Epithelial cell of proximal tubule (primary cell): ENCODE data around the gene TELO2. TPM values are rescaled to one million over a fixed set of nuclear protein-coding genes. Genes with fewer than 3 reads are reported as not detected.

Source experiments
- DNase-seq: peaks from one replicate; pipeline ENCODE4 v3.0.0-alpha.2; 2011; ENCODE audit warnings: low read depth
- H3K4me3 ChIP-seq: 2 replicates; pipeline ENCODE4 v1.5.1; 2011; ENCODE audit warnings: low read depth, mild to moderate bottlenecking, low read length
- CTCF ChIP-seq: conservative IDR thresholded peaks from 2 replicates; pipeline ENCODE4 v1.5.1; 2012; ENCODE audit warnings: low read depth, mild to moderate bottlenecking, low read length
- total RNA-seq: library from RNA; depleted of rRNA; stranded (reverse); fragments of >200 nt; gene quantifications from 2 replicates; pipeline ENCODE4 v1.2.3, GENCODE V29; 2015

TELO2 gene
- total RNA-seq, 1 donor from 2014 or later, result 33.5 TPM

DNA sequence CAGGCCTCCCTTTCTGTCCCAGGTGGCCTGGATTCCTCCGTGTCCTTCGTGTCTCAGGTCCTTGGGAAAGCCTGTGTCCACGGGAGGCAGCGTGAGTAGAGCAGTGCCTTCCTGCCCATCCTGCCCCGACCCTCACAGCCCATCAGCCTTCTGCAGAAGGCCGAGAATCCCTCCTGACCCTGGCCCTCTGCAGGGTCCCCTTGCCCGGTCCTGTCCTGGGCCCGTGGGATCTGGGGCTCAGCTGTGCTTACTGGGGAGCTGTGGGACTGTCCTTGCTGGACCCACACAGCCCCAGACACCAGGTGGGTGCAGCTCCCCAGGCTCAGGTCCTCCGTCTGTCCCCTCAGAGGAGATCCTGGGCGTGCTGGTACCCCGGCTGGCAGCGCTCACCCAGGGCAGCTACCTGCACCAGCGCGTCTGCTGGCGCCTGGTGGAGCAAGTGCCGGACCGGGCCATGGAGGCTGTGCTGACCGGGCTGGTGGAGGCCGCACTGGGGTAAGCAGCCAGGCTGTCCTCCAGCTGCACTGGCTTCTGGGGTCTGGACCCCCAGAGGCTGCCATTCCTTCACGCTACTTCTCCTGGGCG is 3.9 kb downstream of the TELO2 start:
- no peak for DNase-seq
- TF ChIP-seq CTCF, result no peak
- no peak overlapping the region for H3K4me3 ChIP-seq

- H3K4me3 ChIP-seq, result no peak overlapping the region
- DNase-seq, result no peak
- no peak for TF ChIP-seq CTCF
Measured at GRCh38 chr16:1498899-1499676, 5.9 kb downstream of the TELO2 start.

DNA sequence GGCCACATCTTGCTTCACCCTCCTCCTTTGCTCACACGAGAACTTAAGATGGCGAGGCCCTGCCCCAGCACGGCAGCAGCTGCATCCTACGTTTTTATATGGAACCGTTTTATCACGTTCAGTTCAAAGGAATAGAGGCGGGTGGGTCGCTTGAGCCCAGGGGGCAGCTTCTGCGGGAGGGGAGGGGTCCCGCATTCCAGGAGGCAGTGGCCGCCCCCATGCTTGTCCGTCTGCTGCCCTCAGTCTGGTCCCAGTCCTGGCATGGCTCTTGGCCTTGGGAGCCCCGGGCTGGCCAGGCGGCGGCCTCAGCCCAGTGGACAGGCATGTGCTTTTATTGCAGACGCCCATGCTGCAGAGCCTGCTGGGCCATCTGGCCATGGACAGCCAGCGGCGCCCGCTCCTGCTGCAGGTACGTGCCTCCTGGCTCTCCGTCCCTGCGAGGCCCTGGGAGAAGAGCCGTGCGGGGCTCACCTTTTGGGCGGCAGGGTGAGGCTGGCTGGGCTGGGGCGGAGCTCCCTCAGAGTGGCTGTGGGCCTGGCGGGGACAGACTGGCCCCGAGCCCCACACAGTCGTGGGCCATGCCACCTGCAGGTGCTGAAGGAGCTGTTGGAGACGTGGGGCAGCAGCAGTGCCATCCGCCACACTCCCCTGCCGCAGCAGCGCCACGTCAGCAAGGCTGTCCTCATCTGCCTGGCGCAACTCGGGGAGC is 6.8 kb downstream of the TELO2 start:
- TF ChIP-seq CTCF, result no peak
- H3K4me3 ChIP-seq, result no peak overlapping the region
- DNase-seq, result no peak

DNA sequence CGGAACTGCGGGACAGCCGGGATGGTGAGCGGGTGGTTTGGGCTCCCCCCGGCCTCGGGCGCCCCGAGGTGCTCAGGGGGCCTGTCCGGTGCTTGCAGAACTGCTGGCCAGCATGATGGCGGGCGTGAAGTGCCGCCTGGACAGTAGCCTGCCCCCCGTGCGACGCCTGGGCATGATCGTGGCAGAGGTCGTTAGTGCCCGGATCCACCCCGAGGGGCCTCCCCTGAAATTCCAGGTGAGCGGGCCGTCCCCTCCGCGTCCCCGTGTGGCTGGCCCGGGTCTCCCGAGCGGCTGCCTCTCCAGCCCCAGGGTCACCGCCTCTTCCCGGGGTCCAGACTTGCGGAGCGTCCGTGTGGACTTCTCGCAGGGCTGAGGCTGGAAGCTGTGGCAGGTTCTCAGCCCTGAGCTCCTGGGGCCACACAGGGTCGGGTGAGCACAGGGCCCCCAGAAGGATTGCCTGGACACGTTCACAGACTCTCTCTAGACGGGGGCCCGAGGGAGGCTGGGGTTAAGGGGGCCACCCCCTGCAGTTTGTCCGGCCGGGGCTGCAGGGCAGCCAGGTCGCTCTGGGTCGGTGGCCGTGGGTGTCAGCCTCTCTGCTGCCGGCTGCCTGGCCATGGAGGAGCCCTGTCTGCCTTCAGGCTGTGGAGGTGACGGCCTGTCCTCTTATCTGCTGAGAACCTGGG is 7.4 kb downstream of the TELO2 start:
- H3K4me3 ChIP-seq, result no peak overlapping the region
- DNase-seq, result no peak
- no peak for TF ChIP-seq CTCF

GRCh38 chr16:1501630-1502029 is 8.5 kb downstream of the TELO2 start:
- TF ChIP-seq CTCF, result no peak
- no peak for DNase-seq
- no peak overlapping the region for H3K4me3 ChIP-seq

DNA sequence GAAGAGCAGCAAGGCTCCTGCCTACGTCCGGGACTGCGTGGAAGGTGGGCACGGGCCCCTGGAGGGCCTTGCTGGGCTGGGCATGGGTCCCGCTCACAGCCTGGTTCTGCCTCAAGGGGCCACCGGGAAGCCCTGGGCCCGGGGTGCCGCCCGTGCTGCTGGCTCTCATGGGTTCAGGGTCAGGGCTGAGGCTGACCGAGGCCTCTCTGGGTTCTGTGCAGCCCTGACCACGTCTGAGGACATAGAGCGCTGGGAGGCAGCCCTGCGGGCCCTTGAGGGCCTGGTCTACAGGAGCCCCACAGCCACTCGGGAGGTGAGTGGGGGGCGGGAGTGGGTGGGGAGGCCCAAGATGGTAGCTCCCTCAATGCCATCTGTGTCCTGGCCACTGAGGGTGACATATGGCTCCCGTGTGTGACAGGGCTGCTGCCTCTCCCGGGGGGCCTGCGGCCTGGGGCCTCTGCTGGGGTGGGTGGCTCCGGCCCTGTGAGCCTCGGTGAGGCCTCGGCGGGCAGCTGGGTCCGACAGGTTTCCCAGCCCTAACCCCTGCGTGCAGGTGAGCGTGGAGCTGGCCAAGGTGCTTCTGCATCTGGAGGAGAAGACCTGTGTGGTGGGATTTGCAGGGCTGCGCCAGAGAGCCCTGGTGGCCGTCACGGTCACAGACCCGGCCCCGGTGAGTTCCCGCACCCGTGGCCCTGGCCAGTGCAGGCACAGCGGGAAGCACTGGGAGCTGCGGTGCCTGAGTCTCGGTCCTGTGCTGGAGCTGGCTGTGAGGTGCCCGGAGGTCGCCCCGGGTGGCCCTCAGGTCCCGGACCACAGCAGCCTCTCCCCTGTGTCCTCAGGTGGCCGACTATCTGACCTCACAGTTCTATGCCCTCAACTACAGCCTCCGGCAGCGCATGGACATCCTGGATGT is 9.2 kb downstream of the TELO2 start:
- no peak for DNase-seq
- TF ChIP-seq CTCF, result no peak
- no peak overlapping the region for H3K4me3 ChIP-seq
